Lower leg skin (tissue), 3 donors: ENCODE results near the gene ISCA2.

Source experiments
- CTCF ChIP-seq, 3 donors: fragments of 450-650 bp; IDR thresholded peaks; one replicate each; pipeline ENCODE4 v1.5.1; 2016; ENCODE audit warnings: antibody characterized with exemption in 3 of 3, mild to moderate bottlenecking in 3 of 3, moderate library complexity in 2 of 3
- POLR2A ChIP-seq, 2 donors: fragments of 450-650 bp; IDR thresholded peaks; one replicate each; pipeline ENCODE4 v1.6.1; 2016 to 2017; ENCODE audit warnings: antibody characterized with exemption in 2 of 2, mild to moderate bottlenecking in 1 of 2, moderate library complexity in 1 of 2

GRCh38 chr14:74517731-74518130 is 24.2 kb downstream of the ISCA2 start:
- TF ChIP-seq CTCF (IDR thresholded peaks at IDR 0.05): no peak
- no peak for TF ChIP-seq POLR2A (IDR thresholded peaks at IDR 0.05)
